Caco-2 (cell line): Measurements from ENCODE around the gene ARHGAP44. TPM values are rescaled to one million over a fixed set of nuclear protein-coding genes. Genes with fewer than 3 reads are reported as not detected.
A peak's percentile ranks its signal among the peaks of the same experiment; 100 is the strongest.

Experiments used
- BruUV-seq: library from RNA; stranded (reverse); fragments of 400-500 nt; replicated peaks from 2 replicates; lab custom pipeline; 2021; lab: Mats Ljungman, UMichigan
- CTCF ChIA-PET: fragments of 300-600 bp; sonication (Branson Sonifier 250); formaldehyde crosslinking; loops from one replicate; lab custom pipeline; 2022; ENCODE audit warnings: antibody characterized with exemption; lab: Charles Lee
- POLR2A ChIA-PET: fragments of 300-600 bp; sonication (Branson Sonifier 250); formaldehyde crosslinking; loops from one replicate; lab custom pipeline; 2022; ENCODE audit warnings: antibody characterized with exemption; lab: Charles Lee
- DNase-seq, 2 experiments: peaks; one replicate each; pipeline versions ENCODE4 v3.0.0 to v3.0.0-alpha.2; 2020 to 2022
- H3K27me3 ChIP-seq: replicated peaks from 2 replicates; pipeline ENCODE4 v1.6.0; 2011; ENCODE audit warnings: low read length; ENCODE audit not compliant: control insufficient read depth, insufficient read depth
- H3K36me3 ChIP-seq: 2 replicates; pipeline ENCODE4 v1.5.1; 2011; ENCODE audit warnings: low read length; ENCODE audit not compliant: control insufficient read depth, insufficient read depth
- H3K4me1 ChIP-seq: fragments of 250-450 bp; sonication (Bioruptor Pico); 2 replicates; pipeline ENCODE4 v1.5.1; 2020; ENCODE audit warnings: mild to moderate bottlenecking
- H3K4me3 ChIP-seq: 2 replicates; pipeline ENCODE4 v1.5.1; 2011; ENCODE audit warnings: low read depth, mild to moderate bottlenecking, control low read depth, low read length
- H3K9me3 ChIP-seq: fragments of 250-450 bp; sonication (Bioruptor Pico); 2 replicates; pipeline ENCODE4 v1.5.1; 2020; ENCODE audit warnings: mild to moderate bottlenecking, moderate library complexity
- H3K27ac Mint-ChIP-seq: one replicate; pipeline ENCODE4 v1.8.0; 2022; ENCODE audit warnings: mixed read lengths; ENCODE audit not compliant: unreplicated experiment
- H3K27me3 Mint-ChIP-seq: one replicate; pipeline ENCODE4 v1.8.0; 2022; ENCODE audit warnings: mixed read lengths; ENCODE audit not compliant: insufficient read depth, unreplicated experiment
- H3K36me3 Mint-ChIP-seq: one replicate; pipeline ENCODE4 v1.8.0; 2022; ENCODE audit warnings: mild to moderate bottlenecking, mixed read lengths; ENCODE audit not compliant: insufficient read depth, unreplicated experiment
- H3K4me1 Mint-ChIP-seq: one replicate; pipeline ENCODE4 v1.8.0; 2022; ENCODE audit warnings: low read depth, mixed read lengths; ENCODE audit not compliant: unreplicated experiment
- H3K4me3 Mint-ChIP-seq: one replicate; pipeline ENCODE4 v1.8.0; 2022; ENCODE audit warnings: mild to moderate bottlenecking, moderate library complexity, mixed read lengths; ENCODE audit not compliant: unreplicated experiment
- H3K9me3 Mint-ChIP-seq: one replicate; pipeline ENCODE4 v1.8.0; 2022; ENCODE audit warnings: mixed read lengths; ENCODE audit not compliant: unreplicated experiment
- CTCF ChIP-seq, 2 experiments: fragments of 200-600 bp in 1 of 2; IDR thresholded peaks; 1 replicate in 1 of 2; 2 replicates in 1 of 2; pipeline versions ENCODE4 v1.5.1 to v1.8.0; 2011 to 2022; ENCODE audit warnings: antibody characterized with exemption in 1 of 2, control low read depth in 1 of 2, inconsistent platforms in 1 of 2, low read depth in 1 of 2, low read length in 1 of 2, mild to moderate bottlenecking in 1 of 2, moderate library complexity in 1 of 2; ENCODE audit not compliant: insufficient read depth in 1 of 2, severe bottlenecking in 1 of 2, unreplicated experiment in 1 of 2
- intact Hi-C: fragments of 100-400 bp; cut with micrococcal nuclease; formaldehyde crosslinking; loops from one replicate; pipeline ENCODE4 v1.10.0; 2022; ENCODE audit not compliant: unreplicated experiment
- total RNA-seq: library from RNA; stranded (reverse); gene quantifications from 2 replicates; pipeline ENCODE4 v1.2.3, GENCODE V29; 2022

ARHGAP44 gene
- total RNA-seq, 1 experiment from 2014 or later: 4.5 TPM

- Mint-ChIP-seq H3K9me3 (no peaks in the 10 kb centered on the region), H3K27ac (no peak overlapping the region), H3K36me3 (peaks cover 36% of the 10 kb centered on the region), H3K27me3 (no peaks in the 10 kb centered on the region), H3K4me3 (no peak overlapping the region), H3K4me1 (no peaks in the 10 kb centered on the region)
- Histone ChIP-seq H3K36me3 (no peaks in the 10 kb centered on the region; the same call in 1 of the 2 replicates), H3K4me1 (no peaks in the 10 kb centered on the region), H3K9me3 (no peaks in the 10 kb centered on the region), H3K4me3 (no peak overlapping the region), H3K27me3 (no peaks in the 10 kb centered on the region)
- no TSS peak for BruUV-seq
- POLR2A ChIA-PET: no interaction called here
- TF ChIP-seq CTCF (IDR thresholded peaks at IDR 0.05; ENCODE audit: insufficient read depth in 1 of 2, low read depth in 1 of 2, low read length in 1 of 2, severe bottlenecking in 1 of 2, unreplicated experiment in 1 of 2): no peak
- no peak for DNase-seq
- intact Hi-C loops: loop anchor here (10.0 kb wide), 1 partner anchor 746 kb away; no protein-coding TSS in a partner anchor
- CTCF ChIA-PET: no interaction called here
Observed at GRCh38 chr17:13000561-13000960, 211.3 kb downstream of the ARHGAP44 start.

GRCh38 chr17:13001991-13002615 lies 212.8 kb downstream of the ARHGAP44 start:
- Histone ChIP-seq H3K4me1 (no peaks in the 10 kb centered on the region), H3K36me3 (no peaks in the 10 kb centered on the region; the same call in 1 of the 2 replicates), H3K4me3 (no peak overlapping the region), H3K9me3 (no peaks in the 10 kb centered on the region), H3K27me3 (no peaks in the 10 kb centered on the region)
- Mint-ChIP-seq H3K4me1 (no peaks in the 10 kb centered on the region), H3K9me3 (no peaks in the 10 kb centered on the region), H3K27ac (no peak overlapping the region), H3K36me3 (peaks cover 30% of the 10 kb centered on the region), H3K4me3 (no peak overlapping the region), H3K27me3 (no peaks in the 10 kb centered on the region)
- intact Hi-C loops: loop anchor here (2.0 to 10.0 kb wide), 2 partner anchors 73 to 747 kb away; no protein-coding TSS in a partner anchor
- POLR2A ChIA-PET: no interaction called here
- DNase-seq: no peak
- TF ChIP-seq CTCF (IDR thresholded peaks at IDR 0.05; ENCODE audit: insufficient read depth in 1 of 2, low read depth in 1 of 2, low read length in 1 of 2, severe bottlenecking in 1 of 2, unreplicated experiment in 1 of 2): no peak
- no TSS peak for BruUV-seq
- CTCF ChIA-PET: no interaction called here

- Histone ChIP-seq H3K36me3 (no peaks in the 10 kb centered on the region; the same call in 1 of the 2 replicates), H3K4me3 (no peak overlapping the region), H3K9me3 (no peaks in the 10 kb centered on the region), H3K27me3 (no peaks in the 10 kb centered on the region), H3K4me1 (no peaks in the 10 kb centered on the region)
- intact Hi-C loops: loop anchor here (2.0 to 10.0 kb wide), 2 partner anchors 74 to 748 kb away; no protein-coding TSS in a partner anchor
- H3K9me3 Mint-ChIP-seq: no peaks in the 10 kb centered on the region
- TF ChIP-seq CTCF (IDR thresholded peaks at IDR 0.05; ENCODE audit: insufficient read depth in 1 of 2, low read depth in 1 of 2, low read length in 1 of 2, severe bottlenecking in 1 of 2, unreplicated experiment in 1 of 2): peak; percentile 37 to 72
- POLR2A ChIA-PET: no interaction called here
- CTCF ChIA-PET: interaction anchor here (0.6 kb wide), 2 partner anchors 261 to 689 kb away, joined by 3 read pairs; no protein-coding TSS in a partner anchor
- no peak overlapping the region for H3K27ac Mint-ChIP-seq
- no TSS peak for BruUV-seq
- H3K4me1 Mint-ChIP-seq: no peaks in the 10 kb centered on the region
- H3K36me3 Mint-ChIP-seq: peaks cover 29% of the 10 kb centered on the region
- DNase-seq: peak; percentile 49 to 51
- H3K27me3 Mint-ChIP-seq: no peaks in the 10 kb centered on the region
- H3K4me3 Mint-ChIP-seq: no peak overlapping the region
Observed at GRCh38 chr17:13002761-13003453, 213.6 kb downstream of the ARHGAP44 start.
